Mesendoderm (in vitro differentiated cells): Measurements from ENCODE around the gene FFAR2.
"Not testable (repeated sequence)": the region's sequence is repeated elsewhere in the genome, so short reads cannot be mapped to it uniquely, and the experiment has no call there.

Experiments
- DNase-seq: peaks from one replicate; pipeline ENCODE4 v3.0.0; 2013
- H2AK5ac ChIP-seq: 2 replicates; pipeline ENCODE4 v1.6.1; 2013; ENCODE audit warnings: low read length, inconsistent platforms
- H2BK120ac ChIP-seq: 2 replicates; pipeline ENCODE4 v1.6.1; 2013; ENCODE audit warnings: low read depth, mild to moderate bottlenecking, low read length, moderate library complexity, mixed read lengths
- H2BK15ac ChIP-seq: replicated peaks from 2 replicates; pipeline ENCODE4 v1.6.1; 2013; ENCODE audit warnings: low read depth, mild to moderate bottlenecking, moderate library complexity
- H2BK5ac ChIP-seq: 2 replicates; pipeline ENCODE4 v1.6.1; 2013; ENCODE audit warnings: low read length, inconsistent platforms
- H3K18ac ChIP-seq: 2 replicates; pipeline ENCODE4 v1.6.1; 2013; ENCODE audit warnings: mild to moderate bottlenecking, low read length, mixed read lengths
- H3K23ac ChIP-seq: one replicate; pipeline ENCODE4 v1.6.1; 2013; ENCODE audit warnings: low read length
- H3K27ac ChIP-seq: 2 replicates; pipeline ENCODE4 v1.5.1; 2013; ENCODE audit warnings: low read depth, mild to moderate bottlenecking, inconsistent platforms, low read length, moderate library complexity
- H3K27me3 ChIP-seq: 2 replicates; pipeline ENCODE4 v1.6.1; 2013; ENCODE audit warnings: low read length, control low read depth, mild to moderate bottlenecking, inconsistent platforms; ENCODE audit not compliant: insufficient read depth, poor library complexity
- H3K36me3 ChIP-seq: 2 replicates; pipeline ENCODE4 v1.6.1; 2013; ENCODE audit warnings: low read length, inconsistent platforms; ENCODE audit not compliant: control insufficient read depth, insufficient read depth
- H3K4ac ChIP-seq: one replicate; pipeline ENCODE4 v1.6.1; 2013; ENCODE audit warnings: low read depth, mild to moderate bottlenecking, low read length, moderate library complexity
- H3K4me1 ChIP-seq: 2 replicates; pipeline ENCODE4 v1.6.1; 2013; ENCODE audit warnings: low read depth, low read length, inconsistent platforms; ENCODE audit not compliant: control insufficient read depth
- H3K4me2 ChIP-seq: 2 replicates; pipeline ENCODE4 v1.6.1; 2013; ENCODE audit warnings: low read length
- H3K4me3 ChIP-seq: 2 replicates; pipeline ENCODE4 v1.5.1; 2013; ENCODE audit warnings: mild to moderate bottlenecking, low read length
- H3K56ac ChIP-seq: one replicate; pipeline ENCODE4 v1.6.1; 2013; ENCODE audit warnings: low read length
- H3K79me1 ChIP-seq: 2 replicates; pipeline ENCODE4 v1.6.1; 2013; ENCODE audit warnings: low read length, inconsistent platforms
- H3K79me2 ChIP-seq: 2 replicates; pipeline ENCODE4 v1.6.1; 2013; ENCODE audit warnings: mild to moderate bottlenecking, low read length; ENCODE audit not compliant: control insufficient read depth, insufficient read depth
- H3K9ac ChIP-seq: 2 replicates; pipeline ENCODE4 v1.6.1; 2013; ENCODE audit warnings: low read length, inconsistent platforms
- H4K5ac ChIP-seq: one replicate; pipeline ENCODE4 v1.6.1; 2013; ENCODE audit warnings: low read length
- H4K8ac ChIP-seq: one replicate; pipeline ENCODE4 v1.6.1; 2013; ENCODE audit warnings: low read depth, mild to moderate bottlenecking, control low read depth, low read length, moderate library complexity
- WGBS: extraction: QIAGEN DNeasy Blood & Tissue Kit; methylation state at CpG from one replicate; pipeline ENCODE4 v1.1.7; 2013; ENCODE audit warnings: low lambda C conversion rate, missing lambda C conversion rate; ENCODE audit not compliant: insufficient coverage; ENCODE audit errors: extremely low coverage; 5-methylcytosine and 5-hydroxymethylcytosine counted together

FFAR2 gene

GRCh38 chr19:35419046-35419445, 29.0 kb upstream of the FFAR2 start:
- WGBS = no CpG with 5 or more reads among the region's 3 CpGs
- Histone ChIP-seq H3K36me3 (no peaks in the 10 kb centered on the region), H2AK5ac (no peak overlapping the region), H2BK120ac (no peak overlapping the region), H2BK15ac (no peak overlapping the region), H3K27ac (no peak overlapping the region), H3K79me1 (no peaks in the 10 kb centered on the region), H3K4me1 (no peaks in the 10 kb centered on the region), H3K79me2 (no peaks in the 10 kb centered on the region), H4K5ac (no peak overlapping the region), H2BK5ac (no peak overlapping the region), H3K4ac (no peak overlapping the region), H3K4me3 (no peak overlapping the region), H3K23ac (no peak overlapping the region), H3K27me3 (no peaks in the 10 kb centered on the region), H3K18ac (no peak overlapping the region), H4K8ac (no peak overlapping the region), H3K56ac (no peak overlapping the region), H3K4me2 (no peak overlapping the region), H3K9ac (no peak overlapping the region)
- no peak for DNase-seq

- H3K9ac ChIP-seq = no peak overlapping the region
- no peak overlapping the region for H4K8ac ChIP-seq
- WGBS = no CpG with 5 or more reads among the region's 5 CpGs
These were observed 28.3 kb upstream of the FFAR2 start for GRCh38 chr19:35419805-35420204.

GRCh38 chr19:35421362-35421761, 26.7 kb upstream of the FFAR2 start:
- H2BK15ac ChIP-seq = no peak overlapping the region
- no peak overlapping the region for H3K4me3 ChIP-seq
- no peak overlapping the region for H2AK5ac ChIP-seq
- WGBS = no CpG with 5 or more reads among the region's 11 CpGs
- DNase-seq = no peak
- H3K4me2 ChIP-seq = no peak overlapping the region
- H3K79me1 ChIP-seq = no peaks in the 10 kb centered on the region
- no peak overlapping the region for H2BK5ac ChIP-seq
- no peak overlapping the region for H4K8ac ChIP-seq
- no peak overlapping the region for H3K18ac ChIP-seq
- no peak overlapping the region for H3K23ac ChIP-seq
- H3K79me2 ChIP-seq = no peaks in the 10 kb centered on the region
- no peak overlapping the region for H3K56ac ChIP-seq
- no peak overlapping the region for H4K5ac ChIP-seq
- no peaks in the 10 kb centered on the region for H3K36me3 ChIP-seq
- H3K27me3 ChIP-seq = no peaks in the 10 kb centered on the region
- H3K4ac ChIP-seq = no peak overlapping the region
- H3K27ac ChIP-seq = no peak overlapping the region
- H3K4me1 ChIP-seq = no peaks in the 10 kb centered on the region
- no peak overlapping the region for H3K9ac ChIP-seq
- H2BK120ac ChIP-seq = no peak overlapping the region

More at GRCh38 chr19:35419805-35420204, 28.3 kb upstream of the FFAR2 start:
- Histone ChIP-seq H3K18ac (no peak overlapping the region), H3K79me1 (no peaks in the 10 kb centered on the region), H3K23ac (no peak overlapping the region), H3K56ac (no peak overlapping the region), H3K4ac (no peak overlapping the region), H2BK120ac (no peak overlapping the region), H3K27me3 (no peaks in the 10 kb centered on the region), H3K36me3 (no peaks in the 10 kb centered on the region), H3K79me2 (no peaks in the 10 kb centered on the region), H3K4me2 (no peak overlapping the region), H3K27ac (no peak overlapping the region), H4K5ac (no peak overlapping the region), H3K4me1 (no peaks in the 10 kb centered on the region), H3K4me3 (no peak overlapping the region), H2BK15ac (no peak overlapping the region), H2AK5ac (no peak overlapping the region), H2BK5ac (no peak overlapping the region)
- DNase-seq = no peak

GRCh38 chr19:35423406-35423805, 24.7 kb upstream of the FFAR2 start:
- not testable (repeated sequence) for H3K27ac ChIP-seq, H4K8ac ChIP-seq
- no CpG with 5 or more reads among the region's 7 CpGs for WGBS

GRCh38 chr19:35425682-35426081, 22.4 kb upstream of the FFAR2 start:
- Histone ChIP-seq H2AK5ac (no peak overlapping the region), H2BK15ac (no peak overlapping the region), H4K8ac (no peak overlapping the region), H3K4me2 (no peak overlapping the region), H3K27ac (no peak overlapping the region), H3K27me3 (no peaks in the 10 kb centered on the region), H3K79me2 (no peaks in the 10 kb centered on the region), H3K36me3 (no peaks in the 10 kb centered on the region), H3K4me3 (no peak overlapping the region), H3K18ac (no peak overlapping the region), H3K56ac (no peak overlapping the region), H3K23ac (no peak overlapping the region), H2BK120ac (no peak overlapping the region), H3K4me1 (no peaks in the 10 kb centered on the region), H4K5ac (no peak overlapping the region), H2BK5ac (no peak overlapping the region), H3K79me1 (no peaks in the 10 kb centered on the region), H3K9ac (no peak overlapping the region), H3K4ac (no peak overlapping the region)
- no CpG with 5 or more reads among the region's 4 CpGs for WGBS
- no peak for DNase-seq

More at GRCh38 chr19:35423406-35423805, 24.7 kb upstream of the FFAR2 start:
- not testable (repeated sequence) for H2AK5ac ChIP-seq, H3K23ac ChIP-seq, H3K79me1 ChIP-seq, H3K56ac ChIP-seq, H3K27me3 ChIP-seq, H3K9ac ChIP-seq, H3K36me3 ChIP-seq, H2BK5ac ChIP-seq, H3K79me2 ChIP-seq, H3K4me3 ChIP-seq, H3K4ac ChIP-seq, H3K18ac ChIP-seq, H2BK15ac ChIP-seq, H4K5ac ChIP-seq, H3K4me2 ChIP-seq, DNase-seq, H2BK120ac ChIP-seq, H3K4me1 ChIP-seq

- H3K79me2 ChIP-seq = no peaks in the 10 kb centered on the region
- H3K27ac ChIP-seq = no peak overlapping the region
- no peaks in the 10 kb centered on the region for H3K79me1 ChIP-seq
- no peaks in the 10 kb centered on the region for H3K36me3 ChIP-seq
- no peak overlapping the region for H3K4me2 ChIP-seq
- H3K4ac ChIP-seq = no peak overlapping the region
- H3K9ac ChIP-seq = no peak overlapping the region
- H4K5ac ChIP-seq = no peak overlapping the region
- no peak for DNase-seq
- no peak overlapping the region for H3K23ac ChIP-seq
- no peak overlapping the region for H2BK15ac ChIP-seq
- no peaks in the 10 kb centered on the region for H3K4me1 ChIP-seq
- no CpG with 5 or more reads among the region's 4 CpGs for WGBS
- H3K56ac ChIP-seq = no peak overlapping the region
- no peak overlapping the region for H2BK5ac ChIP-seq
- no peak overlapping the region for H3K18ac ChIP-seq
- no peak overlapping the region for H4K8ac ChIP-seq
- no peaks in the 10 kb centered on the region for H3K27me3 ChIP-seq
- no peak overlapping the region for H2BK120ac ChIP-seq
- no peak overlapping the region for H3K4me3 ChIP-seq
- H2AK5ac ChIP-seq = no peak overlapping the region
These were observed 20.9 kb upstream of the FFAR2 start for GRCh38 chr19:35427187-35427586.
